Daoy (cell line): ENCODE data around the gene PON3. TPM values are rescaled to one million over a fixed set of nuclear protein-coding genes. Genes with fewer than 3 reads are reported as not detected.

Source experiments
- DNase-seq: peaks from one replicate; pipeline ENCODE4 v3.0.0-alpha.2; 2015; ENCODE audit warnings: low read depth
- total RNA-seq: library from RNA; depleted of rRNA; stranded (reverse); fragments of >200 nt; shearing (Covaris generic); gene quantifications from 2 replicates; pipeline ENCODE4 v1.2.3, GENCODE V29; 2014; rRNA removed

PON3 gene
- total RNA-seq = not detected in 2 replicates

- DNase-seq = no peak
Observed at GRCh38 chr7:95396136-95397032, at the start of gene PON3. PON3 (minus strand) TSS chr7:95396375; CDS start chr7:95396350, 25 bp downstream.

GRCh38 chr7:95444796-95445195 lies 48.6 kb upstream of the PON3 start:
- no peak for DNase-seq

- DNase-seq = no peak
Observed at GRCh38 chr7:95441042-95441823, 45.1 kb upstream of the PON3 start.

GRCh38 chr7:95440394-95441038 lies 44.3 kb upstream of the PON3 start:
- DNase-seq = no peak

GRCh38 chr7:95436407-95436806 lies 40.2 kb upstream of the PON3 start:
- DNase-seq = no peak

GRCh38 chr7:95435422-95435780 lies 39.2 kb upstream of the PON3 start:
- DNase-seq = peak; percentile 9

- peak; percentile 91 for DNase-seq
Observed at GRCh38 chr7:95434557-95435421, 38.6 kb upstream of the PON3 start, which contains the start of gene PON2. PON2 (minus strand) TSS chr7:95435028; CDS start chr7:95434951, 77 bp downstream.

- DNase-seq = no peak
Observed at GRCh38 chr7:95433952-95434556, 37.9 kb upstream of the PON3 start.

GRCh38 chr7:95433129-95433528 lies 37.0 kb upstream of the PON3 start:
- no peak for DNase-seq

- no peak for DNase-seq
Observed at GRCh38 chr7:95432606-95433005, 36.4 kb upstream of the PON3 start.

GRCh38 chr7:95430864-95431263 lies 34.7 kb upstream of the PON3 start:
- peak; percentile 57 for DNase-seq

- no peak for DNase-seq
Observed at GRCh38 chr7:95429241-95429990, 33.2 kb upstream of the PON3 start.

- no peak for DNase-seq
Observed at GRCh38 chr7:95427914-95428516, 31.8 kb upstream of the PON3 start.

GRCh38 chr7:95427166-95427565 lies 31.0 kb upstream of the PON3 start:
- DNase-seq = no peak

- no peak for DNase-seq
Observed at GRCh38 chr7:95425694-95426093, 29.5 kb upstream of the PON3 start.

GRCh38 chr7:95424716-95425115 lies 28.5 kb upstream of the PON3 start:
- DNase-seq = no peak

GRCh38 chr7:95421847-95422444 lies 25.8 kb upstream of the PON3 start:
- DNase-seq = no peak

GRCh38 chr7:95421000-95421846 lies 25.0 kb upstream of the PON3 start:
- DNase-seq = peak; percentile 12
